Measurements from ENCODE around the gene TFPI.
"Not testable (repeated sequence)": the region's sequence is repeated elsewhere in the genome, so short reads cannot be mapped to it uniquely, and the experiment has no call there.

The TFPI gene

DNA sequence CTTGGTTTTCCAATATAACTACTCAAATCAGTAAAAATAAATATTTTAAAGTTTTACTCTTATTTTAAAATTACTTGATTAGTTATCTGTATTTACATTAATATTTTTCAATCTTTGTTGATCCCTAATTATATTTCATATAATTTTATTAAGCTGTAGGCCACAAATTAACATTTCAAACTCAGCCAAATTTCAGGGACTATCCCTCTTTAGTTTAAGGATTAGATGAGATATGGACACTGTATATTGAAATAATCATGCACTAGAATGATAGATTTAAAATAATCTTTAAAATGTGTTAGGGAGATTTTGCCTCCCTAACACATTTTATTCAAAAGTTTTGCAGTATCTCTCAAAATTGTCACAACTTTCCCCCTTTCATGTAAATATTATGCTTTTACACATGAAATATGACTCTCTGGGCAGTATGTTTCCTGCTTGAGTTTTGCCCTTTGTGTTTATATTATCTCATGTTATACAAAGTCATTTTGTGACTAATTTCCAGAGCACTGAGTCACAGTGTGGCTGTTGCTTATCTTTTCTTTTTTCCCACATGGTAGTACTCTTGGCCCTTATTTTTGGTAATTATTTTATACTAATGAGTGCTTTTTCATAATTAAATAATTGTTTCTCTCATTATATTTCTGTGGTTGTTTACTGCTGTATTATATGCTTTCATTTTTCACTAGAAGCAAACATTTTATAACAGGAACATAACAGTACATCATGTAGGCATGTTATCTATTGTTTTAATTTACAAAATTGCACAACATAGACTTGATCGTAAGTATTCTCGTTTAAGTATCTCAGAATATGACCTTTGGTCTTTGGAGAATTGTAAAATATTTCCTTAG is 1.2 kb downstream of the TFPI start:
- peak; percentile 61 for DNase-seq

DNA sequence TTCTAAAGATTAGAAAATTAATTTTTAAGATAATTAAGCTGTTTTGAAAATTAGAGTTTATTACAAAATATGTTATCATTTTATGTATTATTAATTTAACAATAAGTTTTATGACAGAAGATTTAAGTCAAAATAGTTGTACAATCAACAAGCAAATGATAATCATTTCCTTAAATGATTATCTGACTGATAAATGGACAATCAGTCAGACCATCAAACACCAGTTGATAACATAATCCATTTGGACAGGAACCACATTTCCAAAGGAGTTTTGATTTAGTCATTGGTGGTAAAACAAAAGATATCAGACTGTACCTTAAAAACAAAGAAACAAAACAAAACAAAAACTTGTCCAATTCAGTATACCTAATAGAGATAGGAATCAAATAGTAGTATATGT is 1.9 kb downstream of the TFPI start:
- DNase-seq, result no peak

DNA sequence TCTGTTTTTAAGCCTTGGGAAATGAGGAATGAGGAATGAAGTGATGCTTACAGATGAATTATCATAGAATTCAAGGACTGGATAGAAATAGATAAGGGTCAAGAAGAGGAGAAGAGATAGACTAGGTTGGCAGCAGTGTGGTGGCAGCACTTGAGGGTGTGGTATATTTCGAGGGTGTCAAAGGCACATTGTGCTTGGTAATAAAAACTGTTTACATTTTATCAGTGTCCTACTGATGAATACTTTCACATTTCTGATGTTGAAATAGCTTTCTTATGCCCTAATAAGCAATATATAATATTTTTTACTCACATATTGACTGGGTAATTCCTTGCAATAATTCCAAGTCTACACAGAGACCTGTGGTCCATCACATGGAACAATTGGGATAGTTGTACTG is 3.4 kb downstream of the TFPI start:
- no peak for DNase-seq

DNA sequence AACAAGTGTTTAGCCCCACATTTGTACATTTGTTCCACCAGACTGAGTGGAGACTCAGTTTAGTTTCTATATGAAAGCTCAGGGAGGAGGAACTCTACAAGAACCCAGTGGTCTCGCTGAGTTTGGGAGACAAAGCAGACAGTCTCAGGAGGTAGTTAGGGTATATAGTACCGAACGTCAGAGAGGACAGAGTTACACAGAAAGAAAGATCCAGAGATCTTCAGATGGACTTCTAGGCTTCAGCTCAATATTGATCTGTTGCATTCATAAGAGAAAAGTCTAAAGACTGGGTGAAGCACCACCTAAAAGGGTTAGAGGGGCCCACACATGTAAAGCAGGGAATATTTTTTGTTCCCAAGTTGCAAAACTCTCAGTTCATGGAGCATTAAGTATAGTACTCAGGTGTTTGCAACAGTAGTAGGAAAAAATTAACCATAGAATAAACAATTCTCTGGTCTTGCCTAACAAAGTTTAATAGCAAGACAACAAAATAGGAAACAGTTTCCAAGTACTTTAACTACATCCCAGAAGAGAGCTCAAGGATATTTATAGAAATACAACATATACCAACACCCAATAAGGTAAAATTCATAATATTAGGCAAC is 4.2 kb downstream of the TFPI start:
- DNase-seq, result no peak

DNA sequence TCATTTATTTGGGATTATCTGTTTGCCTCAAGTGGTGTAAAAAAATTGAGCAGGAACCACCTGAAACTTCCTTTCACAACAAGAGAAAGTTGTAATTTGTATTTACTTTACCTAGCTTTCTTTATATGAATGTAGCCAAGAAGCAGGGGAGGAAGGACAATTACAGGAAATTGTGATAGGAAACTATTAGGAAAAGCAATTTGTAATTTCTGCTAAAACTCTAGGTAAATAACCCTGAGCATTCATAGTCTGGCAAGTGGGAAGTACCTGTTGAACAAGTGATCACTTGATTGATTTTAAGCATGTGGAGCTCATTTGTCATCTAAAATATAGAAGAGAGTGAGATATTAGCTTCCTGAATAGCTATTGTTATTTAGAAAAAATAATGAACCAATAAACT is 5.0 kb downstream of the TFPI start:
- DNase-seq, result no peak

- no peak for DNase-seq
Observed at GRCh38 chr2:187548656-187549055, 5.6 kb downstream of the TFPI start.

DNA sequence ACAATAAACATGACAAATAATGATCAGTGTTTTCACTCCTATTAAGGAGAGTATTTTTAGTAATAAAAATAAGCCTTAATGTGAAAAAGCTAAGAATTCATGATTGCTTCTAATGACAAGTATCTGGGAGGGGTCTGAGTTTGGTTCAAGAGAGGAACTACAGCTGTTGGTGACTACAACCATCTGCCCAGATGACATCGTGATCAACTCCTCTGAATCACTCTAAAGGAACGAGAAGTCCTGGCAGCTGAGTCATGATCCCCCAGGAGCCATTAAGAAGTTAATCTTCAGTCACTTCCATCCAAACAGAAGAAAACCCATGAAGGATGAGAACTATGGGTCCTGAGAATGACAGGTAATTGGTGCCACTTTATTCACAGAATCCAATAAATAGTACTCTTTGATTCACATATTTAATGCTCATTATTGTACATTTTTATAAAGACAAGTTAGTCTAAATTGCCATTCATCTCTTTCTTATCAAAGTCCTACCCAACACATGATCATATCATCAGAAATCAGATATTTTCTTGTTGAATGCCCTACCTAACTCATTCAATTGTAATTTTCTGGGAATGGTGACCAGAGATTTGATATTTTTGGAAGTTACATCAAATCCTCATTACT is 6.8 kb downstream of the TFPI start:
- DNase-seq, result peak; percentile 86

DNA sequence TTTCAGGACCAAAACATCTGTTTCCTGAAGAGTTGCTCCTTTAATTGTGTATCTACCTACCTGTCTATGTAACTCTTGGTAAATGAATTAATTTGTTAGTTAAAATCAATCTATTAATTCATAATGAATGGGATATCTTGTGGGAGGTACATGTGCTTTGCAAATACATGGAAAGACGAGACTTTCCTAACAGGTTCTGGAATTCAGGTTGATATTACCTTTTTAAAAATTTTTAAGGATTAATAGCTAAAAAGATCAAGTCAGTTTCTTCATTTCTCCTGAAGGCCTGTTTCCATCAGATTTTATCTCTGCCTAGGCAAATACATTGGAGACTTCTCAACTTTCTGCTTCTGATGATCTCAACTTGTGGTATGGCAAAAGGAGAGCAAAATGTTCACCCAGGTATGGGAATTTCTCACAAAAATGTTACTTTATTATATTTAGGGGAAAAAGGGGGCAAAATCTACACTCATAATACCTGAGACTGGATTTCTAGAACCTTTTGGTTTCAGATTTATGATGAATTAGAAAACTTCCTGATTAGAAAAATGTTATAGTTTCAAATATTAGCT is 7.4 kb downstream of the TFPI start:
- DNase-seq, result no peak

GRCh38 chr2:187545238-187545751 is 8.9 kb downstream of the TFPI start:
- DNase-seq, result no peak

DNA sequence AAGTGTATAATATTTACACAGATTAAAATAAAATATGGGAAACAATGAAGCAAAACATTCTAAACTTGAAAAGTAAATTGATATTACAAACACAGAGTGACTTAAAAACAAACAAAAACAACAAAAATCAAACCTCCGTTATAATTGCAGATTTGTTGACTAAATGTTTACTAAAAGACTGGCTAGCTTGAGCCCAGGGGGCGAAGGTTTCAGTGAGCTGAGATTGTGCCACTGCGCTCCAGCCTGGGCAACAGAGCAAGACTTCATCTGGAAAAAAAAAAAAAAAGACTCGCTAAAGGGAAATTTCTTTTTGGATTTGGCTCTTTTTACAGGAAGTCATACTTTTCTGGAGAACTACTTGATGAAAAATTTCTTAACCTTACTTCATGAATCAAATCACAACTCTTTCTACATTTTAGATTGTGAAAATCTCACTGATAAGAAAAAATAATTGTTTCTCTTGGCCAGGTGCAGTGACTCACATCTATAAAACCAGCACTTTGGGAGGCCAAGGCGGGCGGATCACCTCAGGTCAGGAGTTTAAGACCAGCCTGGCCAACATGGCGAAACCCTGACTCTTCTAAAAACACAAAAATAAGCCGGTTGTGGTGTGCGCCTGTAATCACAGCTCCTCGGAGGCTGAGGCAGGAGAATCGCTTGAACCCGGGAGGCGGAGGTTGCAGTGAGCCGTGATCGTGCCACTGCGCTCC is 9.7 kb downstream of the TFPI start:
- no peak for DNase-seq

GRCh38 chr2:187543488-187543887 is 10.7 kb downstream of the TFPI start:
- DNase-seq, result no peak

- DNase-seq, result no peak
Observed at GRCh38 chr2:187542123-187542522, 12.1 kb downstream of the TFPI start.

DNA sequence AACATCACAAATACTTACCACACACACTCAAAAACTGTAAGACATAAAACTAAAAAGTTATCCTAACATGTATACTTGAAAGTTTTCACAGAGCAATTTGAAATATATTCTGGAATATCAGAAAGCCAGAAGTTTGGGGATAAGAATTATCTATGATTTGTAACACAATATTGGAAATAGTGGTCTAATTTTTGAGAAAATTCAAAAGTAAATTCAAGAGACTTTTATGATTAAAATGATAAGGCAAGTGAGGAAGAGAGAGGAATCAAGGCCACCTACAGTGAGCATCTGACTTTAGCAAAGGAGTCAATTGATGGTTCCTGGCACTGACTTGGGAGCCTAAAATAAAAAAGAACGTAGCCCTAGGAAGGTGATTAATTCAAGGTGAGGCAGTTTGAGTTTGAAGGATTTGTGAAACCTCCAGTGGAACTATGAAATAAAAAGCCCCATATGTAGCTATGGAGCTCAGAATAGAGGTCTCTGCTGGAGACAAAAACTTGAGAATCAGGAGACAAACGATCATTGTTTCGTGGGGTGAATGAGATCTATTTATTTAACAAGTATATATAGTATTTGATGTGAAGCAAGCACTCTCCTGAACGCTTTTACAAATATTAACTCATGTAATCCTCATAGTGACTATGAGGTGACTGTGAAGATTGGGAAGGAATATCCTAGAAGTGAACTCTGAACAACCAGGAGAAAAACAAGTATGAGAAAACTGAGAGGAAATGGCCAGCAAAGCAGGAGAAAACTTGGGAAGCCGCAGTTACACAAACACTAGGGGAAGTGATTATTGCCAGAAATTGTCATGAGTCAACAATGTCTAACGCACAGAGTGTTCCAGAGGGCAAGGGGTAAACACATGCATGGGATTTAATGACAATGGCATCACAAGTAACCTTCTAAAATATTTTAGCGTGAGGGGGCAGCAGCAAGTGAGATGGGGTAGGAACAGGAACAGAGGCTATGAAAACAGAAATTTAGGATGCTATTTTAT is 12.8 kb downstream of the TFPI start:
- peak; percentile 66 for DNase-seq

DNA sequence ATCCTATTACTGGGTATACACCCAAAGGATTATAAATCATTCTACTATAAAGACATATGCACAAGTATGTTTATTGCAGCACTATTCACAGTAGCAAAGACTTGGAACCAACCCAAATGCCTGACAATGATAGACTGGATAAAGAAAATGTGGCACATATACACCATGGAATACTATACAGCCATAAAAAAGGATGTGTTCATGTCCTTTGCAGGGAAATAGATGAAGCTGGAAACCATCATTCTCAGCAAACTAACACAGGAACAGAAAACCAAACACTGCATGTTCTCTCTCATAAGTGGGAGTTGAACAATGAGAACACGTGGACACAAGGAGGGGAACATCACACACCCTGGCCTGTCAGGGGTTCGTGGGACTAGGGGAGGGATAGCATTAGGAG is 16.0 kb downstream of the TFPI start:
- DNase-seq, result not testable (repeated sequence)

DNA sequence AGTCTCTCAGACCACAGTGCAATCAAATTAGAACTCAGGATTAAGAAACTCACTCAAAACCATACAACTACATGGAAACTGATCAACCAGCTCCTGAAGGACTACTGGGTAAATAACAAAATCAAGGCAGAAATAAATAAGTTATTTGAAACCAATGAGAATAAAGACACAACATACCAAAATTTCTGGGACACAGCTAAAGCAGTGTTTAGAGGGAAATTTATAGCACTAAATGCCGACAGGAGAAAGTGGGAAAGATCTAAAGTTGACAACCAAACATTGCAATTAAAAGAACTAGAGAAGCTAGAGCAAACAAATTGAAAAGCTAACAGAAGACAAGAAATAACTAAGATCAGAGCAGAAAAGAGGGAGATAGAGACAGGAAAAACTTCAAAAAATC is 18.9 kb downstream of the TFPI start:
- not testable (repeated sequence) for DNase-seq

- DNase-seq, result no peak
Observed at GRCh38 chr2:187532333-187533120, 21.7 kb downstream of the TFPI start.

- no peak for DNase-seq
Observed at GRCh38 chr2:187529977-187530721, 24.1 kb downstream of the TFPI start.

DNA sequence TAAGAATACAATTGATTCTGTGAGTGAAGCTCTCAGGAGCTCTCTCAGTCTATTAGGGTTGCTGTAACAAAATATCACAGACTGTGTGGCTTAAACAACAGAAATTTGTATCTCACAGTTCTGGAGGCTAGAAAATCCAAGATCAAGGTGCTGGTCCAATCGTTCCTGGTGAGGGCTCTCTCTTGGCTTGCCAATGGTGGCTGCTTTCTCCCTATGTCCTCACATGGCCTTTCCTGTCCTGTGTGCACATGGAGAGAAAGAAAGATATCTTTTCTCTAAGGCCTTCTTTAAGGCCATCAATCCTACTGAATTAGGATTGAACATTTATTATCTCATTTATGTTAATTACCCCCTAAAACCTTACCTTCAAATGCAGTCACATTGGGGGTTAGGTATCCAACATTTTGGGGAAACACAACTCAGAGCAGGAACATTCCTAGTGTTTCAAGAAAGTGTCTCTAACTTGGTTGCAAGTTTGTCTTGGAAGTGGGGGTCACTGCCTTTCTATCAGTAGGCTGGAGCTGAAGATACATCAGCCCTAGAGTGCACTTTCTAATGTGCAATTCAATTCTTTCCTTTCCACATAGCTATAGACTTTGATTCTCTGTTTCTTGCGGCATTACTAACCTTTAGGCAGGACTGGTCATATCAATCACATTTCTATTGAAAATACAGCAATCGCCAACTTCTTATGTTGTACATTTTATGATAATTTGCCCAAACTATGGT is 24.8 kb downstream of the TFPI start:
- no peak for DNase-seq

- no peak for DNase-seq
Observed at GRCh38 chr2:187528042-187528441, 26.2 kb downstream of the TFPI start.
